Upper lobe of right lung (tissue), 1 donor: ENCODE data around the gene ZBED5. TPM values are rescaled to one million over a fixed set of nuclear protein-coding genes. Genes with fewer than 3 reads are reported as not detected.

Experiments
- ATAC-seq: fragments of 200-7000 bp; cut with Tn5 transposase; one replicate; pipeline ENCODE4 v1.9.1; 2020; ENCODE audit warnings: mild to moderate bottlenecking, moderate library complexity
- DNase-seq: peaks from one replicate; pipeline ENCODE4 v3.0.0-alpha.2; 2020
- H3K27ac ChIP-seq: fragments of 200-600 bp; one replicate; pipeline ENCODE4 v1.8.0; 2022
- H3K27me3 ChIP-seq: fragments of 200-600 bp; one replicate; pipeline ENCODE4 v1.8.0; 2022; ENCODE audit warnings: mild to moderate bottlenecking
- H3K36me3 ChIP-seq: fragments of 200-600 bp; one replicate; pipeline ENCODE4 v1.8.0; 2022
- H3K4me1 ChIP-seq: fragments of 200-600 bp; one replicate; pipeline ENCODE4 v1.8.0; 2022
- H3K4me3 ChIP-seq: fragments of 200-600 bp; one replicate; pipeline ENCODE4 v1.8.0; 2022; ENCODE audit warnings: mild to moderate bottlenecking
- H3K9me3 ChIP-seq: fragments of 200-600 bp; one replicate; pipeline ENCODE4 v1.8.0; 2022
- CTCF ChIP-seq: fragments of 200-600 bp; IDR thresholded peaks from one replicate; pipeline ENCODE4 v1.8.0; 2022; ENCODE audit warnings: antibody characterized with exemption
- intact Hi-C: fragments of 100-400 bp; cut with DNase I; formaldehyde crosslinking; loops from one replicate; pipeline ENCODE4 v1.11.0; 2022
- total RNA-seq: library from RNA; stranded (reverse); fragmentation: NEBNext Ultra II Directional; extraction: Animal tissue kit (Norgen Biotek cat#: 25700); gene quantifications from one replicate; pipeline ENCODE4 v1.2.1, GENCODE V29; 2021
- donor health status: DM: no; HTN: yes; CAD: no; lungs with severe emphysema.

The ZBED5 gene
- total RNA-seq, 1 donor from 2014 or later: 37.6 TPM

- Histone ChIP-seq H3K36me3 (peaks cover 37% of the 10 kb centered on the region), H3K27me3 (no peaks in the 10 kb centered on the region), H3K27ac (peak overlapping the region; percentile 98), H3K4me1 (peaks cover 23% of the 10 kb centered on the region), H3K4me3 (peak overlapping the region; percentile 83), H3K9me3 (no peaks in the 10 kb centered on the region)
- DNase-seq (no peak), ATAC-seq (peak; percentile 48)
- TF ChIP-seq CTCF: no peak
- intact Hi-C loops: no loop called here
Measured at GRCh38 chr11:10856689-10857458, 979 bp downstream of the ZBED5 start.

- no peak for TF ChIP-seq CTCF
- intact Hi-C loops: no loop called here
- Histone ChIP-seq H3K4me1 (peaks cover 23% of the 10 kb centered on the region), H3K9me3 (no peaks in the 10 kb centered on the region), H3K4me3 (no peak overlapping the region), H3K27me3 (no peaks in the 10 kb centered on the region), H3K27ac (no peak overlapping the region), H3K36me3 (peaks cover 37% of the 10 kb centered on the region)
- DNase-seq: no peak
- ATAC-seq: no peak
Measured at GRCh38 chr11:10855295-10855694, 2.6 kb downstream of the ZBED5 start.

- H3K27me3 ChIP-seq: no peaks in the 10 kb centered on the region
- no peak for TF ChIP-seq CTCF
- H3K36me3 ChIP-seq: peaks cover 7% of the 10 kb centered on the region
- peak; percentile 69 for ATAC-seq
- no peak overlapping the region for H3K4me3 ChIP-seq
- no peak for DNase-seq
- intact Hi-C loops: no loop called here
- no peaks in the 10 kb centered on the region for H3K9me3 ChIP-seq
- peaks cover 12% of the 10 kb centered on the region for H3K4me1 ChIP-seq
- peak overlapping the region; percentile 48 for H3K27ac ChIP-seq
Measured at GRCh38 chr11:10847960-10848860, 9.6 kb downstream of the ZBED5 start.

GRCh38 chr11:10846660-10847059 is 11.2 kb downstream of the ZBED5 start:
- ATAC-seq: no peak

GRCh38 chr11:10845589-10845988 is 12.3 kb downstream of the ZBED5 start:
- intact Hi-C loops: no loop called here
- DNase-seq (no peak), ATAC-seq (no peak)
- H3K36me3 ChIP-seq: no peaks in the 10 kb centered on the region
- no peak overlapping the region for H3K27ac ChIP-seq
- H3K27me3 ChIP-seq: no peaks in the 10 kb centered on the region
- H3K9me3 ChIP-seq: no peaks in the 10 kb centered on the region
- no peak overlapping the region for H3K4me3 ChIP-seq
- no peak for TF ChIP-seq CTCF
- peaks cover 12% of the 10 kb centered on the region for H3K4me1 ChIP-seq

More at GRCh38 chr11:10846660-10847059, 11.2 kb downstream of the ZBED5 start:
- DNase-seq: no peak
- Histone ChIP-seq H3K36me3 (no peaks in the 10 kb centered on the region), H3K4me3 (no peak overlapping the region), H3K27me3 (no peaks in the 10 kb centered on the region), H3K4me1 (peaks cover 12% of the 10 kb centered on the region), H3K27ac (no peak overlapping the region), H3K9me3 (no peaks in the 10 kb centered on the region)
- no peak for TF ChIP-seq CTCF
- intact Hi-C loops: no loop called here
